ENCODE measurements around the gene SLC66A2. TPM values are rescaled to one million over a fixed set of nuclear protein-coding genes. Genes with fewer than 3 reads are reported as not detected.

SLC66A2 gene
- total and polyA plus RNA-seq, 2 of the 13 experiments (the other 11 are each of a cell fraction or from before 2014, with no cell fraction given): 33.5 to 41.9 TPM

- Histone ChIP-seq H3K36me3 (replicated peaks in 1 of 2; ENCODE audit: control insufficient read depth in 1 of 2, insufficient read depth in 2 of 2, low read length in 2 of 2) (peaks cover 6 to 22% of the 10 kb centered on the region in 2 experiments; a peak in 4 of 5 replicates), H4K20me1 (ENCODE audit: insufficient read depth, low read length) (peaks cover 15% of the 10 kb centered on the region; the same call in 1 of the 2 replicates), H3K4me2 (ENCODE audit: low read depth, low read length) (peak overlapping the region; percentile 55), H3K27ac (ENCODE audit: extremely low read length, insufficient read depth, low read length) (peak overlapping the region; percentile 88), H3K4me1 (ENCODE audit: insufficient read depth, low read length) (peaks cover 78% of the 10 kb centered on the region), H3K4me3 (replicated peaks in 1 of 3; ENCODE audit: insufficient read depth in 1 of 3, low read depth in 2 of 3, low read length in 3 of 3) (0 out of 6 replicates have a peak overlapping the region, but pooled peaks of 1 of the 3 experiments have one; percentile 20), H3K27me3 (ENCODE audit: control insufficient read depth in 1 of 2, insufficient read depth in 2 of 2, low read length in 2 of 2) (no peaks in the 10 kb centered on the region), H3K9ac (ENCODE audit: insufficient read depth, low read depth, low read length) (no peak overlapping the region), H2AFZ (ENCODE audit: low read length) (no peak overlapping the region), H3K9me3 (ENCODE audit: low read length) (peaks cover 6% of the 10 kb centered on the region; the same call in 1 of the 2 replicates), H3K79me2 (ENCODE audit: insufficient read depth, low read length) (peaks cover 85% of the 10 kb centered on the region)
- FAIRE-seq (no peak), ATAC-seq (no peak), DNase-seq (ENCODE audit: low spot score) (no peak)
- CTCF ChIA-PET (ENCODE audit: low intra/inter-chr PET ratio, low total read pairs): no interaction called here
- intact Hi-C loops (cut with micrococcal nuclease; ENCODE audit: unreplicated experiment): no loop called here
- BruUV-seq (replicated peaks): no TSS peak
- POLR2A ChIA-PET: interaction anchor here (0.8 to 1.3 kb wide), 3 partner anchors 9 to 24 kb away, joined by 3 to 6 read pairs (median 4); no protein-coding TSS in a partner anchor
- in situ Hi-C loops (cut with HindIII; ENCODE audit: extremely low pct_ligation_motif_present, low pct_unique_long_range_greater_than_20kb): loop anchor here (10.0 kb wide), 1 partner anchor 168 kb away; the partner anchor contains the start of gene ADNP2
- 95% methylated on average over 24 of the region's 25 CpGs for WGBS (ENCODE audit: low lambda C conversion rate)
- TF ChIP-seq ZNF687 (CRISPR knock-in tag; IDR thresholded peaks at IDR 0.05) (peak; percentile 56), GTF2F1 (IDR thresholded peaks at IDR 0.05; ENCODE audit: low read length) (no peak), ZBTB38 (CRISPR knock-in tag; IDR thresholded peaks at IDR 0.05) (peak; percentile 39; the same call in 1 of the 2 replicates), ZNF446 (CRISPR knock-in tag; IDR thresholded peaks at IDR 0.05) (no peak)
Observed at GRCh38 chr18:79937103-79937860, 14.2 kb downstream of the SLC66A2 start.
